K562 (cell line): ENCODE results near the gene CCDC152. TPM values are rescaled to one million over a fixed set of nuclear protein-coding genes. Genes with fewer than 3 reads are reported as not detected.

Experiments used
- ATAC-seq: fragments of 200-7000 bp; cut with Tn5 transposase; 3 replicates; pipeline ENCODE4 v1.9.1; 2020; ENCODE audit warnings: moderate library complexity
- BruUV-seq: library from RNA; stranded (reverse); fragments of 400-500 nt; replicated peaks from 2 replicates; lab custom pipeline; 2021; lab: Mats Ljungman, UMichigan
- CTCF ChIA-PET: fragments of 300-600 bp; formaldehyde crosslinking; extraction: SDS; loops from one replicate; lab custom pipeline; 2021; ENCODE audit warnings: low intra/inter-chr PET ratio; lab: Yijun Ruan, JAX
- POLR2A ChIA-PET: fragments of 300-600, 350-650 bp; sonication (Branson Sonifier 250); formaldehyde crosslinking; extraction: SDS; loops from one replicate; lab custom pipeline; 2021; ENCODE audit warnings: antibody characterized with exemption, inconsistent platforms; lab: Yijun Ruan, JAX
- DNase-seq, 4 experiments: peaks; one replicate each; pipeline versions ENCODE4 v3.0.0 to v3.0.0-alpha.2; 2011 to 2018; ENCODE audit warnings: low spot score in 3 of 4, mixed read lengths in 3 of 4; ENCODE audit errors: extremely low read depth in 1 of 4
- FAIRE-seq: peaks from 2 replicates; lab custom pipeline; 2011; peaks lifted over from hg19 to GRCh38; lab: Jason Lieb, UNC
- H2AFZ ChIP-seq: 2 replicates; pipeline ENCODE4 v1.6.0; 2011; ENCODE audit warnings: low read depth, low read length, control low read depth, inconsistent platforms
- H3K27ac ChIP-seq: fragments of 200-600 bp; 3 replicates; pipeline ENCODE4 v1.8.0; 2011; ENCODE audit warnings: low read depth, mild to moderate bottlenecking, control low read depth, inconsistent platforms, low read length, moderate library complexity, mixed read lengths; ENCODE audit errors: extremely low read depth
- H3K27me3 ChIP-seq, 2 experiments: fragments of 300-600 bp in 1 of 2; 2 replicates in 1 of 2; 3 replicates in 1 of 2; pipeline versions ENCODE4 v1.6.0 to v1.8.0; 2011; ENCODE audit warnings: inconsistent platforms in 2 of 2, low read length in 2 of 2, mild to moderate bottlenecking in 1 of 2, mixed read lengths in 1 of 2, moderate library complexity in 1 of 2; ENCODE audit not compliant: control insufficient read depth in 2 of 2, insufficient read depth in 2 of 2
- H3K36me3 ChIP-seq: fragments of 300-600 bp; 3 replicates; pipeline ENCODE4 v1.8.0; 2011; ENCODE audit warnings: mild to moderate bottlenecking, low read length, inconsistent platforms; ENCODE audit not compliant: control insufficient read depth, insufficient read depth
- H3K4me1 ChIP-seq, 2 experiments: fragments of 200-600 bp in 1 of 2; replicated peaks in 1 of 2; 2 replicates in 1 of 2; 3 replicates in 1 of 2; pipeline versions ENCODE4 v1.5.1 to v1.8.0; 2011; ENCODE audit warnings: inconsistent platforms in 2 of 2, low read length in 2 of 2, mild to moderate bottlenecking in 1 of 2, mixed read lengths in 1 of 2, moderate library complexity in 1 of 2; ENCODE audit not compliant: control insufficient read depth in 2 of 2, insufficient read depth in 2 of 2
- H3K4me2 ChIP-seq: 2 replicates; pipeline ENCODE4 v1.6.1; 2011; ENCODE audit warnings: low read length, control low read depth, inconsistent platforms, mixed read lengths; ENCODE audit not compliant: insufficient read depth
- H3K4me3 ChIP-seq: fragments of 200-600 bp; sonication (generic), shearing (Covaris generic); 2 replicates; pipeline ENCODE4 v1.5.1; 2016; ENCODE audit warnings: control low read depth, inconsistent platforms
- H3K79me2 ChIP-seq: fragments of 200-600 bp; 3 replicates; pipeline ENCODE4 v1.8.0; 2011; ENCODE audit warnings: low read length, inconsistent platforms; ENCODE audit not compliant: control insufficient read depth, insufficient read depth
- H3K9ac ChIP-seq, 2 experiments: 2 replicates each; pipeline versions ENCODE4 v1.6.0 to v1.6.1; 2011; ENCODE audit warnings: low read depth in 2 of 2, low read length in 2 of 2, control low read depth in 1 of 2, inconsistent platforms in 1 of 2, mild to moderate bottlenecking in 1 of 2, mixed read lengths in 1 of 2; ENCODE audit not compliant: insufficient read depth in 1 of 2
- H3K9me1 ChIP-seq: one replicate; pipeline ENCODE4 v1.6.0; 2011; ENCODE audit warnings: inconsistent platforms, mild to moderate bottlenecking, low read length, moderate library complexity; ENCODE audit not compliant: control insufficient read depth, insufficient read depth
- H3K9me3 ChIP-seq: replicated peaks from 2 replicates; pipeline ENCODE4 v1.5.1; 2011; ENCODE audit warnings: low read depth, low read length, inconsistent platforms; ENCODE audit not compliant: control insufficient read depth, insufficient read depth
- H4K20me1 ChIP-seq: replicated peaks from 2 replicates; pipeline ENCODE4 v1.6.1; 2011; ENCODE audit warnings: low read length, inconsistent platforms, mixed read lengths; ENCODE audit not compliant: control insufficient read depth, insufficient read depth
- DDX20 ChIP-seq: fragments of 450-650 bp; IDR thresholded peaks from 2 replicates; pipeline ENCODE4 v1.6.1; 2016; ENCODE audit warnings: missing genetic modification characterization, low read depth, mild to moderate bottlenecking, missing compliant biosample characterization, moderate library complexity
- FIP1L1 ChIP-seq: fragments of 200-400 bp; formaldehyde crosslinking; IDR thresholded peaks from 2 replicates; pipeline ENCODE4 v1.6.1; 2018; ENCODE audit warnings: mild to moderate bottlenecking, low read depth, low read length; ENCODE audit not compliant: poor library complexity, severe bottlenecking
- KAT2B ChIP-seq: IDR thresholded peaks from one replicate; pipeline ENCODE4 v1.6.1; 2012; ENCODE audit warnings: low read depth, mild to moderate bottlenecking, control low read depth, inconsistent platforms, low read length, moderate library complexity
- KAT8 ChIP-seq: fragments of 450-650 bp; IDR thresholded peaks from 2 replicates; pipeline ENCODE4 v1.6.1; 2016; ENCODE audit warnings: low read depth, mild to moderate bottlenecking
- MTA3 ChIP-seq: fragments of 450-650 bp; formaldehyde crosslinking; IDR thresholded peaks from 2 replicates; pipeline ENCODE4 v1.6.1; 2017; ENCODE audit warnings: mild to moderate bottlenecking, borderline replicate concordance
- PHTF2 ChIP-seq: fragments of 250-450 bp; sonication (Bioruptor Pico); IDR thresholded peaks from 2 replicates; pipeline ENCODE4 v1.5.0; 2021; ENCODE audit warnings: mild to moderate bottlenecking
- POLR2G ChIP-seq: fragments of 200-400 bp; formaldehyde crosslinking; IDR thresholded peaks from 2 replicates; pipeline ENCODE4 v1.6.1; 2017; ENCODE audit warnings: low read depth, mild to moderate bottlenecking, antibody characterized with exemption, low read length, moderate library complexity
- RBM25 ChIP-seq: fragments of 200-400 bp; formaldehyde crosslinking; IDR thresholded peaks from 2 replicates; pipeline ENCODE4 v1.6.1; 2018; ENCODE audit warnings: low read length, low read depth, moderate library complexity; ENCODE audit not compliant: severe bottlenecking
- RNF2 ChIP-seq: sonication (generic); IDR thresholded peaks from 2 replicates; pipeline ENCODE4 v1.6.1; 2016
- SAFB2 ChIP-seq: fragments of 200-400 bp; formaldehyde crosslinking; IDR thresholded peaks from 2 replicates; pipeline ENCODE4 v1.6.1; 2018; ENCODE audit warnings: borderline replicate concordance, low read length, low read depth, moderate library complexity; ENCODE audit not compliant: severe bottlenecking
- SPI1 ChIP-seq: IDR thresholded peaks from 2 replicates; pipeline ENCODE4 v1.6.1; 2011; ENCODE audit warnings: low read depth, low read length, control low read depth, borderline replicate concordance
- TAF15 ChIP-seq: fragments of 200-400 bp; formaldehyde crosslinking; IDR thresholded peaks from 2 replicates; pipeline ENCODE4 v1.6.1; 2017; ENCODE audit warnings: mild to moderate bottlenecking, low read depth, low read length, moderate library complexity
- TAL1 ChIP-seq: fragments of 450-650 bp; IDR thresholded peaks from 2 replicates; pipeline ENCODE4 v1.6.1; 2016; ENCODE audit warnings: mild to moderate bottlenecking
- ZNF174 ChIP-seq: fragments of 250-450 bp; sonication (Bioruptor Pico); IDR thresholded peaks from 2 replicates; pipeline ENCODE4 v1.4.0; 2020; ENCODE audit warnings: mild to moderate bottlenecking
- ZNF347 ChIP-seq: fragments of 450-650 bp; formaldehyde crosslinking; IDR thresholded peaks from 2 replicates; pipeline ENCODE4 v1.4.0; 2020; ENCODE audit warnings: low read depth, mild to moderate bottlenecking, moderate library complexity
- ZNF695 ChIP-seq: fragments of 450-650 bp; formaldehyde crosslinking; IDR thresholded peaks from 2 replicates; pipeline ENCODE4 v1.4.0; 2020; ENCODE audit warnings: mild to moderate bottlenecking, moderate library complexity
- whole genome bisulfite sequencing: fragments of 100-300 bp; shearing (Covaris generic); methylation state at CpG from one replicate; pipeline ENCODE4 v1.1.6; 2016; ENCODE audit warnings: low coverage, mixed read lengths; ENCODE audit not compliant: insufficient coverage; ENCODE audit errors: missing lambda C conversion rate; 5-methylcytosine and 5-hydroxymethylcytosine counted together
- in situ Hi-C: fragments of 300-500 bp; cut with MboI; formaldehyde crosslinking; loops from 4 replicates; pipeline ENCODE4 v1.15.0; 2018; ENCODE audit warnings: inconsistent platforms, mixed read lengths
- intact Hi-C: fragments of 100-400 bp; cut with micrococcal nuclease; formaldehyde crosslinking; loops from 2 replicates; pipeline ENCODE4 v1.14.2; 2022
- polyA plus RNA-seq, 8 experiments: library from polyadenylated mRNA; depleted of rRNA in 4 of 8; stranded (reverse) in 5 of 8; unstranded in 3 of 8; fragments of >200 nt; fragmentation: Nextera tagmentation in 2 of 8; fragmentation: Illumina TruSeq in 1 of 8; extraction: Ambion mirVana in 2 of 8; extraction: Trizol in 1 of 8; gene quantifications; 2 replicates each; pipeline versions ENCODE4 v1.2.1 to v1.2.3, GENCODE V29; 2011 to 2014; ENCODE audit warnings: inconsistent platforms in 1 of 8, missing spikeins in 1 of 8
- total RNA-seq, 7 experiments: library from RNA; depleted of rRNA in 6 of 7; stranded (reverse); fragments of >200 nt in 6 of 7; fragmentation: Illumina TruSeq in 2 of 7; extraction: Trizol in 2 of 7; gene quantifications; 2 replicates each; pipeline versions ENCODE4 v1.2.1 to v1.2.3, GENCODE V29; 2011 to 2021; ENCODE audit warnings: low replicate concordance in 1 of 7
- TF ChIP-seq, protein P1 (sequence below): IDR thresholded peaks from 2 replicates; pipeline ENCODE4 v1.6.1; 2016; ENCODE audit warnings: missing genetic modification characterization, missing compliant biosample characterization
- TF ChIP-seq, protein P2 (sequence below): IDR thresholded peaks from 2 replicates; pipeline ENCODE4 v1.6.1; 2014; ENCODE audit warnings: antibody characterized with exemption

Gene CCDC152
- total and polyA plus RNA-seq, 9 of the 15 experiments (the other 6 are each of a cell fraction or from before 2014, with no cell fraction given): 2.5 to 11.6 (median 5.1) TPM

DNA sequence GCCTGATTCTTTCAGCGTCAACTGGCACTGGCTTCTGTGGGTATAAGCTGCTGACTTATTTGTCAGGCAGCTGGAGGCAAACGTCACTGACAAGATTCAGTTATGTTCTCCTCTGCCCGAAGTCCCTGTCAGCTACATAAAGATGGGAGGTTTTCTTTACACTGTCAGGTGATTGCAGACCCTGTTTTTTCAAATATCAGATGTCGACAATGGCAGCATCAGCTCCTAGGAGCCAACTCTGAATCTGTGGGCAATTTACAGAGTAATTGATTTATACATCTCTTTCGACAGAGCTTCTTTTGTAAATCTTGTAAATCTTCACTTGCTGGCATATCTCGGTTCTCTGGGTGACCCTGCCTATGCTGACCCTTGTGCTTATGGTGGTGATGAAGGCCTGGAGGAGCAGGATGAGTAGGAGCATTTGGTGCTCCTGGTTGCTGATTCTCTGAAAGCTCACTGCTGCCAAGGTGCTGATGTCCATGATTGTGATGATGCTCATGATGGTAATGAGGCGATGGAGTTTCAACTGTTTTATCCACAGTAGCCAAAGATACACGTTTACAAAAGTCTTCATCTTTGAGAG, 44.2 kb downstream of the CCDC152 start (continued):
- TF ChIP-seq TAF15: no peak
- TF ChIP-seq, all 486 proteins: peak for 0

DNA sequence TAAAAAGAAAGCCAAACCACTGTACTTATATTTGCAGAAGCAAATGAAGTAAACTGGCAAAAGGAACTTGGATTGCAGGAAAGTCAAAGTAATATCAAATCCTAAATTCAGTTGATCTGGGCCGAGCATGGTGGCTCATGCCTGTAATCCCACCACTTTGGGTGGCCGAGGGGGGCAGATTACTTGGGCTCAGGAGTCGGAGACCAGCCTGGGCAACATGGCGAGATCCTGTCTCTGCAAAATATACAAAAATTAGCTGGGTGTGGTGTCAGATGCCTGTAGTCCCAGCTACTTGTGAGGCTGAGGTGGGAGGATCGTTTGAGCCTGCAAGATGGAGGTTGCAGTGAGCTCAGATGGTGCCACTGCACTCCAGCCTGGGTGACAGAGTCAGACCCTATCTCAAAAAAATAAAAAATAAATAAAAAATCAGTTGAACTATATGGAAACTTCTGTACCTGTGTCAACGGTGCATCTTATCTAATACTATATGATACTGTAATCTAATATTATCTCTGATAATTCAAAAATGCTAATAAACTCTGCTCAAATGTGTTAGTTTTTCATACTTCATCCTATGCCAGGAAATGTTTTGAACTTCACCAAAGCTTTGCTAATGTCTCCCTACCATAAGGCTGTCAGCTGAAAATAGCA, 45.0 kb downstream of the CCDC152 start:
- no peaks in the 10 kb centered on the region for H3K27me3 ChIP-seq
- H3K4me1 ChIP-seq: no peaks in the 10 kb centered on the region
- FAIRE-seq: no peak
- H3K9me1 ChIP-seq: no peaks in the 10 kb centered on the region
- H4K20me1 ChIP-seq: no peaks in the 10 kb centered on the region
- intact Hi-C loops (no loop called here), in situ Hi-C loops (no loop called here)
- H3K4me2 ChIP-seq: no peak overlapping the region
- H3K9ac ChIP-seq: no peak overlapping the region
- WGBS: 19% methylated on average over 6 of the region's 6 CpGs
- no peak overlapping the region for H2AFZ ChIP-seq
- H3K36me3 ChIP-seq: no peaks in the 10 kb centered on the region
- POLR2A ChIA-PET: interaction anchor here (0.6 to 2.2 kb wide), 5 partner anchors 9 to 74 kb away, joined by 3 to 17 read pairs (median 3); partner anchors contain the start of gene SELENOP
- no peaks in the 10 kb centered on the region for H3K9me3 ChIP-seq
- no peak overlapping the region for H3K27ac ChIP-seq
- no peaks in the 10 kb centered on the region for H3K79me2 ChIP-seq
- CTCF ChIA-PET: interaction anchor here (0.7 kb wide), 1 partner anchor 766 kb away, joined by 4 read pairs; no protein-coding TSS in a partner anchor
- no peak for DNase-seq
- BruUV-seq: no TSS peak
- no peak for ATAC-seq
- H3K4me3 ChIP-seq: no peak overlapping the region
- TF ChIP-seq POLR2G (no peak), SAFB2 (no peak), TAL1 (no peak), KAT8 (no peak), MTA3 (no peak), DDX20 (no peak), ZNF347 (no peak), FIP1L1 (no peak), PHTF2 (CRISPR knock-in tag) (no peak), ZNF695 (CRISPR knock-in tag) (no peak), KAT2B (no peak), RBM25 (no peak), ZNF174 (CRISPR knock-in tag) (no peak), RNF2 (no peak), SPI1 (no peak)
- TF ChIP-seq, protein P1, sequence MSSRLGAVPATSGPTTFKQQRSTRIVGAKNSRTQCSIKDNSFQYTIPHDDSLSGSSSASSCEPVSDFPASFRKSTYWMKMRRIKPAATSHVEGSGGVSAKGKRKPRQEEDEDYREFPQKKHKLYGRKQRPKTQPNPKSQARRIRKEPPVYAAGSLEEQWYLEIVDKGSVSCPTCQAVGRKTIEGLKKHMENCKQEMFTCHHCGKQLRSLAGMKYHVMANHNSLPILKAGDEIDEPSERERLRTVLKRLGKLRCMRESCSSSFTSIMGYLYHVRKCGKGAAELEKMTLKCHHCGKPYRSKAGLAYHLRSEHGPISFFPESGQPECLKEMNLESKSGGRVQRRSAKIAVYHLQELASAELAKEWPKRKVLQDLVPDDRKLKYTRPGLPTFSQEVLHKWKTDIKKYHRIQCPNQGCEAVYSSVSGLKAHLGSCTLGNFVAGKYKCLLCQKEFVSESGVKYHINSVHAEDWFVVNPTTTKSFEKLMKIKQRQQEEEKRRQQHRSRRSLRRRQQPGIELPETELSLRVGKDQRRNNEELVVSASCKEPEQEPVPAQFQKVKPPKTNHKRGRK (tag): no peak
- TF ChIP-seq, protein P2, sequence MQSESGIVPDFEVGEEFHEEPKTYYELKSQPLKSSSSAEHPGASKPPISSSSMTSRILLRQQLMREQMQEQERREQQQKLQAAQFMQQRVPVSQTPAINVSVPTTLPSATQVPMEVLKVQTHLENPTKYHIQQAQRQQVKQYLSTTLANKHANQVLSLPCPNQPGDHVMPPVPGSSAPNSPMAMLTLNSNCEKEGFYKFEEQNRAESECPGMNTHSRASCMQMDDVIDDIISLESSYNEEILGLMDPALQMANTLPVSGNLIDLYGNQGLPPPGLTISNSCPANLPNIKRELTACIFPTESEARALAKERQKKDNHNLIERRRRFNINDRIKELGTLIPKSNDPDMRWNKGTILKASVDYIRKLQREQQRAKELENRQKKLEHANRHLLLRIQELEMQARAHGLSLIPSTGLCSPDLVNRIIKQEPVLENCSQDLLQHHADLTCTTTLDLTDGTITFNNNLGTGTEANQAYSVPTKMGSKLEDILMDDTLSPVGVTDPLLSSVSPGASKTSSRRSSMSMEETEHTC: no peak
